HCT116 (cell line): ENCODE results near the gene HPS5.

ENCODE experiments used
- EZH2phosphoT487 ChIP-seq: fragments of 200-600 bp; IDR thresholded peaks from 2 replicates; pipeline ENCODE4 v1.6.1; 2018; ENCODE audit warnings: antibody characterized with exemption, borderline replicate concordance
- FOSL1 ChIP-seq: IDR thresholded peaks from 2 replicates; pipeline ENCODE4 v1.6.1; 2012; ENCODE audit warnings: low read depth
- ZFX ChIP-seq: fragments of 450-650 bp; IDR thresholded peaks from 2 replicates; pipeline ENCODE4 v1.6.1; 2017
- TF ChIP-seq, protein P1 (sequence below), 3 experiments: fragments of 200-600 bp in 1 of 3; sonication (generic) in 1 of 3; IDR thresholded peaks in 2 of 3; conservative IDR thresholded peaks in 1 of 3; 2 replicates each; pipeline ENCODE4 v1.5.1; 2012 to 2017; ENCODE audit warnings: low read depth in 2 of 3, low read length in 2 of 3, antibody characterized with exemption in 1 of 3, borderline replicate concordance in 1 of 3, control low read depth in 1 of 3, mild to moderate bottlenecking in 1 of 3, mixed read lengths in 1 of 3, mixed run types in 1 of 3, moderate library complexity in 1 of 3; ENCODE audit not compliant: insufficient read depth in 1 of 3
- TF ChIP-seq, protein P2 (sequence below): IDR thresholded peaks from 2 replicates; pipeline ENCODE4 v1.6.1; 2012
- TF ChIP-seq, protein P3 (sequence below): IDR thresholded peaks from 2 replicates; pipeline ENCODE4 v1.6.1; 2012; ENCODE audit warnings: low read depth

DNA sequence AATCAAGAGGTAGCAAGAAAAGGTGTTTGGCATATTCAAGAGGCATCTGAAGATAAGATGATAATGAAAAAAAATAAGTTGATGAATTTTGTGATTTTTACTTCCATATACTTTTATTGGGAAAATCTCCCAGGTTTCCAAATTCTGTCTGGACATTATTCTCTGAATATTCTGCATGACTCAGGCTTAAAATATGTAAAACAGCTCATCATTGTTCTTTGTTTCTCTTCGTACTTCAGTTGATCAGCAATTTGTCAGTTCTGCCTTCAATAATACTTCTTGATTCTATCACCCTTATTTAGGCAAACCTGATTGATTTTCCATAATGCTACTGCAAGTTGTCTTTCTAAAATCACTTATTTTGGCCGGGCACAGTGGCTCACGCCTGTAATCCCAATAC, 30.6 kb upstream of the HPS5 start:
- TF ChIP-seq EZH2phosphoT487 (no peak), ZFX (no peak), FOSL1 (no peak)
- TF ChIP-seq, protein P1, sequence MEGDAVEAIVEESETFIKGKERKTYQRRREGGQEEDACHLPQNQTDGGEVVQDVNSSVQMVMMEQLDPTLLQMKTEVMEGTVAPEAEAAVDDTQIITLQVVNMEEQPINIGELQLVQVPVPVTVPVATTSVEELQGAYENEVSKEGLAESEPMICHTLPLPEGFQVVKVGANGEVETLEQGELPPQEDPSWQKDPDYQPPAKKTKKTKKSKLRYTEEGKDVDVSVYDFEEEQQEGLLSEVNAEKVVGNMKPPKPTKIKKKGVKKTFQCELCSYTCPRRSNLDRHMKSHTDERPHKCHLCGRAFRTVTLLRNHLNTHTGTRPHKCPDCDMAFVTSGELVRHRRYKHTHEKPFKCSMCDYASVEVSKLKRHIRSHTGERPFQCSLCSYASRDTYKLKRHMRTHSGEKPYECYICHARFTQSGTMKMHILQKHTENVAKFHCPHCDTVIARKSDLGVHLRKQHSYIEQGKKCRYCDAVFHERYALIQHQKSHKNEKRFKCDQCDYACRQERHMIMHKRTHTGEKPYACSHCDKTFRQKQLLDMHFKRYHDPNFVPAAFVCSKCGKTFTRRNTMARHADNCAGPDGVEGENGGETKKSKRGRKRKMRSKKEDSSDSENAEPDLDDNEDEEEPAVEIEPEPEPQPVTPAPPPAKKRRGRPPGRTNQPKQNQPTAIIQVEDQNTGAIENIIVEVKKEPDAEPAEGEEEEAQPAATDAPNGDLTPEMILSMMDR (IDR thresholded peaks at IDR 0.05 in 2 of 3, conservative IDR thresholded peaks at IDR 0.05 in 1 of 3; ENCODE audit: borderline replicate concordance in 1 of 3, insufficient read depth in 1 of 3, low read depth in 2 of 3, low read length in 2 of 3) = no peak
- TF ChIP-seq, protein P2, sequence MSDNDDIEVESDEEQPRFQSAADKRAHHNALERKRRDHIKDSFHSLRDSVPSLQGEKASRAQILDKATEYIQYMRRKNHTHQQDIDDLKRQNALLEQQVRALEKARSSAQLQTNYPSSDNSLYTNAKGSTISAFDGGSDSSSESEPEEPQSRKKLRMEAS = no peak
- TF ChIP-seq, protein P3, sequence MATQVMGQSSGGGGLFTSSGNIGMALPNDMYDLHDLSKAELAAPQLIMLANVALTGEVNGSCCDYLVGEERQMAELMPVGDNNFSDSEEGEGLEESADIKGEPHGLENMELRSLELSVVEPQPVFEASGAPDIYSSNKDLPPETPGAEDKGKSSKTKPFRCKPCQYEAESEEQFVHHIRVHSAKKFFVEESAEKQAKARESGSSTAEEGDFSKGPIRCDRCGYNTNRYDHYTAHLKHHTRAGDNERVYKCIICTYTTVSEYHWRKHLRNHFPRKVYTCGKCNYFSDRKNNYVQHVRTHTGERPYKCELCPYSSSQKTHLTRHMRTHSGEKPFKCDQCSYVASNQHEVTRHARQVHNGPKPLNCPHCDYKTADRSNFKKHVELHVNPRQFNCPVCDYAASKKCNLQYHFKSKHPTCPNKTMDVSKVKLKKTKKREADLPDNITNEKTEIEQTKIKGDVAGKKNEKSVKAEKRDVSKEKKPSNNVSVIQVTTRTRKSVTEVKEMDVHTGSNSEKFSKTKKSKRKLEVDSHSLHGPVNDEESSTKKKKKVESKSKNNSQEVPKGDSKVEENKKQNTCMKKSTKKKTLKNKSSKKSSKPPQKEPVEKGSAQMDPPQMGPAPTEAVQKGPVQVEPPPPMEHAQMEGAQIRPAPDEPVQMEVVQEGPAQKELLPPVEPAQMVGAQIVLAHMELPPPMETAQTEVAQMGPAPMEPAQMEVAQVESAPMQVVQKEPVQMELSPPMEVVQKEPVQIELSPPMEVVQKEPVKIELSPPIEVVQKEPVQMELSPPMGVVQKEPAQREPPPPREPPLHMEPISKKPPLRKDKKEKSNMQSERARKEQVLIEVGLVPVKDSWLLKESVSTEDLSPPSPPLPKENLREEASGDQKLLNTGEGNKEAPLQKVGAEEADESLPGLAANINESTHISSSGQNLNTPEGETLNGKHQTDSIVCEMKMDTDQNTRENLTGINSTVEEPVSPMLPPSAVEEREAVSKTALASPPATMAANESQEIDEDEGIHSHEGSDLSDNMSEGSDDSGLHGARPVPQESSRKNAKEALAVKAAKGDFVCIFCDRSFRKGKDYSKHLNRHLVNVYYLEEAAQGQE = no peak
